Measurements from ENCODE around the gene SYT12. TPM values are rescaled to one million over a fixed set of nuclear protein-coding genes. Genes with fewer than 3 reads are reported as not detected.

Gene SYT12
- total and polyA plus RNA-seq, 2 donors (not counting 1 experiment from before 2014, with no cell fraction given) = not detected

DNA sequence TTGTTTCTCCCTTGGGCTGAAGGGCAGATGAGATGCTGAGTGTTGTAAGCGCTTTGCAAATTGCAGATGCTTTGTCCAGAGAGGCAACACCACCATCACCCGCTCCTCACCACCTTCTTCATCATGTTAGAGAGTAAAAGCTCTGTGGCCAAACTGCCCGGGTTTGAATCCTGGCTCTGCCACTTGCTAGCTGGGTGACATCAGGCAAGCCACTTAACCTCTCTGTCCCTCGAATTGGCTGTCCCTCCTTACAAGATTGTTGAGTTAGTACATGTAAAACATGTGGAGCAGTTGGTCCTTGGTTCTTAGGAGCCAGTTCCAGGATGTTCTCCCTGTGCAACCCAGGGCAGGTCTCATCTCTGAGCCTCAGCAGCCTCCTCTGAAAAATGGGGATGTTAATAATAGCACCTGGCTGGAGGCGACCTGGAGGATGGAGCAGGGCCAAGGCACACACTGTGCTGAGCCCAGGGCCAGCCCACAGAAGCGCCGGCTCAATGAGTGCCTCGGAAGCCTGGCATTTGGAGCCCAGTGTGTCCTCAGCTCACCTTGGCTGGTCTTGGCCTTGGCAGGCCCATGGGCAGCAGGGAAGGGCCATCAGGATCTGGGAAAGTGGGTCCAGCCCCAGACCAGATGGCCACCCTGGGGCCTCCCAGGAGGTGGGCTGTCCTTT, 37.3 kb upstream of the SYT12 start:
- DNase-seq (no peak), ATAC-seq (ENCODE audit: low read depth) (no peak)
- no peak overlapping the region for H2AFZ ChIP-seq (ENCODE audit: insufficient read depth, low read depth, low read length, poor library complexity, severe bottlenecking)
- Mint-ChIP-seq H3K4me1 (no peaks in the 10 kb centered on the region), H3K27me3 (peaks cover 41% of the 10 kb centered on the region), H3K27ac (no peak overlapping the region), H3K9me3 (ENCODE audit: insufficient read depth) (no peaks in the 10 kb centered on the region), H3K4me3 (no peak overlapping the region)
- H3K79me2 ChIP-seq (ENCODE audit: control insufficient read depth, insufficient read depth, low read length) = no peaks in the 10 kb centered on the region
- intact Hi-C loops (cut with micrococcal nuclease) = no loop called here
- CTCF ChIA-PET = no interaction called here
- TF ChIP-seq, protein P1, sequence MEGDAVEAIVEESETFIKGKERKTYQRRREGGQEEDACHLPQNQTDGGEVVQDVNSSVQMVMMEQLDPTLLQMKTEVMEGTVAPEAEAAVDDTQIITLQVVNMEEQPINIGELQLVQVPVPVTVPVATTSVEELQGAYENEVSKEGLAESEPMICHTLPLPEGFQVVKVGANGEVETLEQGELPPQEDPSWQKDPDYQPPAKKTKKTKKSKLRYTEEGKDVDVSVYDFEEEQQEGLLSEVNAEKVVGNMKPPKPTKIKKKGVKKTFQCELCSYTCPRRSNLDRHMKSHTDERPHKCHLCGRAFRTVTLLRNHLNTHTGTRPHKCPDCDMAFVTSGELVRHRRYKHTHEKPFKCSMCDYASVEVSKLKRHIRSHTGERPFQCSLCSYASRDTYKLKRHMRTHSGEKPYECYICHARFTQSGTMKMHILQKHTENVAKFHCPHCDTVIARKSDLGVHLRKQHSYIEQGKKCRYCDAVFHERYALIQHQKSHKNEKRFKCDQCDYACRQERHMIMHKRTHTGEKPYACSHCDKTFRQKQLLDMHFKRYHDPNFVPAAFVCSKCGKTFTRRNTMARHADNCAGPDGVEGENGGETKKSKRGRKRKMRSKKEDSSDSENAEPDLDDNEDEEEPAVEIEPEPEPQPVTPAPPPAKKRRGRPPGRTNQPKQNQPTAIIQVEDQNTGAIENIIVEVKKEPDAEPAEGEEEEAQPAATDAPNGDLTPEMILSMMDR (IDR thresholded peaks at IDR 0.05) = no peak
- TF ChIP-seq EZH2 (IDR thresholded peaks at IDR 0.05; ENCODE audit: borderline replicate concordance, insufficient read depth, low read depth, low read length, poor library complexity, severe bottlenecking) = no peak
- no peaks in the 10 kb centered on the region for H3K36me3 ChIP-seq (replicated peaks in 1 of 2; ENCODE audit: control extremely low read depth in 1 of 2, control insufficient read depth in 1 of 2, extremely low read depth in 1 of 2, insufficient read depth in 2 of 2, low read length in 1 of 2)
- no peak overlapping the region for H3K4me3 ChIP-seq (ENCODE audit: control extremely low read depth in 1 of 5, extremely low read depth in 1 of 5, insufficient read depth in 1 of 5, low read depth in 2 of 5, low read length in 4 of 5)
- no peak overlapping the region for H3K9ac ChIP-seq (ENCODE audit: low read length)
- no peak overlapping the region for H3K4me2 ChIP-seq (replicated peaks; ENCODE audit: low read depth, low read length, poor library complexity, severe bottlenecking)
- H3K27ac ChIP-seq (ENCODE audit: low read length in 2 of 2) = no peak overlapping the region
- no peaks in the 10 kb centered on the region for H4K20me1 ChIP-seq (ENCODE audit: control insufficient read depth, insufficient read depth, low read length, poor library complexity, severe bottlenecking)
- POLR2A ChIA-PET = no interaction called here
- WGBS (ENCODE audit: insufficient coverage) = 89% methylated on average over 4 of the region's 8 CpGs
- H3K9me3 ChIP-seq (ENCODE audit: control extremely low read depth in 1 of 3, control insufficient read depth in 2 of 3, insufficient read depth in 1 of 3, low read length in 2 of 3) = no peaks in the 10 kb centered on the region
- peaks cover 0 to 14% (median 0%) of the 10 kb centered on the region in 4 experiments for H3K27me3 ChIP-seq (replicated peaks in 1 of 4; ENCODE audit: control extremely low read depth in 1 of 4, control insufficient read depth in 3 of 4, insufficient read depth in 4 of 4, low read length in 3 of 4)
- no peaks in the 10 kb centered on the region for H3K4me1 ChIP-seq (ENCODE audit: control insufficient read depth in 2 of 2, insufficient read depth in 2 of 2, low read length in 2 of 2)

DNA sequence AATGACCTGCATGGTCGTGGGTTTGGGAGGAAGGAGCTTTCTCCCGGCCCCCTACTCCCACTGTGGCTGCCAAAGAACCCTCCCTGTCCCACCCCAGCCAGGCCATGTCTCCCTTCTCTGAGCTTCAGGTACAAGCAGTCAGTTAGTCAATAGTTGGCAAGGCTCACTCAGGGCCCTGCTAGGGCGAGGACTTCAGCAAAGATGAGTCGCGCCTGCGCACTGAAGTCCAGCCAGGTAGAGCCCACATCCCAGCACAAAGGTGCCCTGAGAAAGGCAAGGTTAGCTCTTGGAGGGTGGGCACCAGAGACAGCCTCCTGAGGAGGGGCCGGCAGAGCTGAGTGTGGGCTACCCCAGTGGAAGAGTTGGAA, 36.8 kb upstream of the SYT12 start:
- Mint-ChIP-seq H3K4me1 (no peaks in the 10 kb centered on the region), H3K4me3 (no peak overlapping the region)
- H3K27me3 ChIP-seq (replicated peaks in 1 of 4; ENCODE audit: control extremely low read depth in 1 of 4, control insufficient read depth in 3 of 4, insufficient read depth in 4 of 4, low read length in 3 of 4) = peaks cover 0 to 14% (median 0%) of the 10 kb centered on the region in 4 experiments

More for the DNA sequence above, 36.8 kb upstream of the SYT12 start:
- no peak overlapping the region for H3K27ac Mint-ChIP-seq
- no peaks in the 10 kb centered on the region for H3K9me3 Mint-ChIP-seq (ENCODE audit: insufficient read depth)
- no peak overlapping the region for H3K27ac ChIP-seq (ENCODE audit: low read length in 2 of 2)
- H3K36me3 ChIP-seq (replicated peaks in 1 of 2; ENCODE audit: control extremely low read depth in 1 of 2, control insufficient read depth in 1 of 2, extremely low read depth in 1 of 2, insufficient read depth in 2 of 2, low read length in 1 of 2) = no peaks in the 10 kb centered on the region
- TF ChIP-seq, protein P1 (IDR thresholded peaks at IDR 0.05) = no peak
- TF ChIP-seq EZH2 (IDR thresholded peaks at IDR 0.05; ENCODE audit: borderline replicate concordance, insufficient read depth, low read depth, low read length, poor library complexity, severe bottlenecking) = no peak
- H4K20me1 ChIP-seq (ENCODE audit: control insufficient read depth, insufficient read depth, low read length, poor library complexity, severe bottlenecking) = no peaks in the 10 kb centered on the region
- DNase-seq = no peak
- H3K4me1 ChIP-seq (ENCODE audit: control insufficient read depth in 2 of 2, insufficient read depth in 2 of 2, low read length in 2 of 2) = no peaks in the 10 kb centered on the region
- ChIA-PET CTCF (no interaction called here), POLR2A (no interaction called here)
- H3K27me3 Mint-ChIP-seq = peaks cover 41% of the 10 kb centered on the region
- WGBS (ENCODE audit: insufficient coverage) = 97% methylated on average over 5 of the region's 7 CpGs
- H2AFZ ChIP-seq (ENCODE audit: insufficient read depth, low read depth, low read length, poor library complexity, severe bottlenecking) = no peak overlapping the region
- H3K9me3 ChIP-seq (ENCODE audit: control extremely low read depth in 1 of 3, control insufficient read depth in 2 of 3, insufficient read depth in 1 of 3, low read length in 2 of 3) = no peaks in the 10 kb centered on the region
- intact Hi-C loops (cut with micrococcal nuclease) = no loop called here
- no peak for ATAC-seq (ENCODE audit: low read depth)
- no peak overlapping the region for H3K4me2 ChIP-seq (replicated peaks; ENCODE audit: low read depth, low read length, poor library complexity, severe bottlenecking)
- H3K9ac ChIP-seq (ENCODE audit: low read length) = no peak overlapping the region
- no peak overlapping the region for H3K4me3 ChIP-seq (ENCODE audit: control extremely low read depth in 1 of 5, extremely low read depth in 1 of 5, insufficient read depth in 1 of 5, low read depth in 2 of 5, low read length in 4 of 5)
- H3K79me2 ChIP-seq (ENCODE audit: control insufficient read depth, insufficient read depth, low read length) = no peaks in the 10 kb centered on the region

Data from B cell (primary cell).